H9 (cell line): ENCODE results near the gene ANP32A. TPM values are rescaled to one million over a fixed set of nuclear protein-coding genes. Genes with fewer than 3 reads are reported as not detected.
A peak's percentile ranks its signal among the peaks of the same experiment; 100 is the strongest.

Experiments
- DNase-seq: peaks from one replicate; pipeline ENCODE4 v3.0.0-alpha.2; 2017
- H2AFZ ChIP-seq: one replicate; pipeline ENCODE4 v1.6.1; 2013; ENCODE audit warnings: mild to moderate bottlenecking, low read length, control low read depth, moderate library complexity
- H2AK5ac ChIP-seq: 2 replicates; pipeline ENCODE4 v1.6.1; 2013; ENCODE audit warnings: low read length, control low read depth, mixed read lengths; ENCODE audit not compliant: insufficient read length
- H2BK120ac ChIP-seq: one replicate; pipeline ENCODE4 v1.6.1; 2013; ENCODE audit warnings: low read depth, mild to moderate bottlenecking, low read length, control low read depth, inconsistent platforms; ENCODE audit not compliant: poor library complexity, severe bottlenecking
- H2BK12ac ChIP-seq: 2 replicates; pipeline ENCODE4 v1.6.1; 2013; ENCODE audit warnings: low read length, control low read depth, mixed read lengths, low read depth; ENCODE audit not compliant: insufficient read length
- H2BK15ac ChIP-seq: 2 replicates; pipeline ENCODE4 v1.6.1; 2013; ENCODE audit warnings: low read depth, low read length, control low read depth
- H2BK20ac ChIP-seq: one replicate; pipeline ENCODE4 v1.6.1; 2013; ENCODE audit warnings: low read depth, mild to moderate bottlenecking, low read length, control low read depth, inconsistent platforms; ENCODE audit not compliant: poor library complexity, severe bottlenecking
- H2BK5ac ChIP-seq: 2 replicates; pipeline ENCODE4 v1.6.1; 2013; ENCODE audit warnings: low read length, control low read depth, mixed read lengths; ENCODE audit not compliant: insufficient read length
- H3K14ac ChIP-seq: 2 replicates; pipeline ENCODE4 v1.6.1; 2013; ENCODE audit warnings: low read length, control low read depth; ENCODE audit not compliant: insufficient read depth
- H3K18ac ChIP-seq: 2 replicates; pipeline ENCODE4 v1.6.1; 2013; ENCODE audit warnings: low read depth, mild to moderate bottlenecking, mixed read lengths, low read length, control low read depth; ENCODE audit not compliant: insufficient read length
- H3K23ac ChIP-seq: 2 replicates; pipeline ENCODE4 v1.6.1; 2013; ENCODE audit warnings: low read length, control low read depth, mixed read lengths, low read depth; ENCODE audit not compliant: insufficient read length
- H3K23me2 ChIP-seq: 2 replicates; pipeline ENCODE4 v1.6.1; 2013; ENCODE audit warnings: low read depth, mild to moderate bottlenecking, mixed read lengths, low read length, control low read depth; ENCODE audit not compliant: insufficient read length, poor library complexity, severe bottlenecking
- H3K27ac ChIP-seq: 2 replicates; pipeline ENCODE4 v1.5.1; 2013; ENCODE audit warnings: low read length, control low read depth, mixed read lengths, low read depth; ENCODE audit not compliant: insufficient read length
- H3K27me3 ChIP-seq: 2 replicates; pipeline ENCODE4 v1.6.1; 2013; ENCODE audit warnings: low read length, control low read depth, inconsistent platforms; ENCODE audit not compliant: insufficient read depth
- H3K4ac ChIP-seq: 2 replicates; pipeline ENCODE4 v1.6.1; 2013; ENCODE audit warnings: low read depth, mild to moderate bottlenecking, control low read depth, inconsistent platforms, low read length, moderate library complexity
- H3K4me1 ChIP-seq: 2 replicates; pipeline ENCODE4 v1.6.1; 2013; ENCODE audit warnings: low read length, control low read depth, inconsistent platforms; ENCODE audit not compliant: insufficient read depth
- H3K4me2 ChIP-seq: 2 replicates; pipeline ENCODE4 v1.6.1; 2013; ENCODE audit warnings: low read length, control low read depth, mixed read lengths; ENCODE audit not compliant: insufficient read length, insufficient read depth
- H3K56ac ChIP-seq: 2 replicates; pipeline ENCODE4 v1.6.1; 2013; ENCODE audit warnings: low read depth, mild to moderate bottlenecking, mixed read lengths, low read length, control low read depth; ENCODE audit not compliant: insufficient read length
- H3K79me1 ChIP-seq: 2 replicates; pipeline ENCODE4 v1.6.1; 2013; ENCODE audit warnings: low read depth, mild to moderate bottlenecking, moderate library complexity, low read length, control low read depth, inconsistent platforms; ENCODE audit not compliant: insufficient read depth, poor library complexity, severe bottlenecking
- H3K79me2 ChIP-seq: 2 replicates; pipeline ENCODE4 v1.6.1; 2013; ENCODE audit warnings: low read length, control low read depth, inconsistent platforms; ENCODE audit not compliant: insufficient read depth
- H3K9ac ChIP-seq: 2 replicates; pipeline ENCODE4 v1.6.1; 2013; ENCODE audit warnings: low read length, control low read depth, mixed read lengths; ENCODE audit not compliant: insufficient read length; ENCODE audit errors: extremely low read depth
- H3K9me3 ChIP-seq: one replicate; pipeline ENCODE4 v1.6.1; 2013; ENCODE audit warnings: low read depth, low read length, inconsistent platforms; ENCODE audit not compliant: control insufficient read depth
- H3T11ph ChIP-seq: one replicate; pipeline ENCODE4 v1.6.1; 2013; ENCODE audit warnings: mild to moderate bottlenecking, low read length, control low read depth, inconsistent platforms
- H4K20me1 ChIP-seq: one replicate; pipeline ENCODE4 v1.6.1; 2013; ENCODE audit not compliant: control insufficient read depth, insufficient read length, insufficient read depth
- H4K5ac ChIP-seq: 2 replicates; pipeline ENCODE4 v1.6.1; 2013; ENCODE audit warnings: low read depth, mild to moderate bottlenecking, mixed read lengths, low read length, control low read depth; ENCODE audit not compliant: insufficient read length
- H4K8ac ChIP-seq: replicated peaks from 2 replicates; pipeline ENCODE4 v1.6.1; 2013; ENCODE audit warnings: low read length, control low read depth, mixed read lengths, low read depth; ENCODE audit not compliant: insufficient read length
- H4K91ac ChIP-seq: 2 replicates; pipeline ENCODE4 v1.6.1; 2013; ENCODE audit warnings: low read depth, mild to moderate bottlenecking, moderate library complexity, mixed read lengths, low read length, control low read depth; ENCODE audit not compliant: insufficient read length
- H3K27ac Mint-ChIP-seq, 3 experiments: 2 replicates in 2 of 3; 3 replicates in 1 of 3; pipeline ENCODE4 v1.8.0; 2020 to 2021; ENCODE audit warnings: mixed read lengths in 3 of 3, mild to moderate bottlenecking in 1 of 3, moderate library complexity in 1 of 3
- H3K27me3 Mint-ChIP-seq: 2 replicates; pipeline ENCODE4 v1.8.0; 2021; ENCODE audit warnings: low read depth, mild to moderate bottlenecking, moderate library complexity, mixed read lengths
- H3K36me3 Mint-ChIP-seq, 3 experiments: 2 replicates in 2 of 3; 3 replicates in 1 of 3; pipeline ENCODE4 v1.8.0; 2020 to 2021; ENCODE audit warnings: low read depth in 3 of 3, mixed read lengths in 3 of 3; ENCODE audit not compliant: insufficient read depth in 1 of 3
- H3K4me1 Mint-ChIP-seq, 2 experiments: 2 replicates each; pipeline ENCODE4 v1.8.0; 2020; ENCODE audit warnings: mixed read lengths in 2 of 2
- H3K4me3 Mint-ChIP-seq, 2 experiments: 2 replicates in 1 of 2; 3 replicates in 1 of 2; pipeline ENCODE4 v1.8.0; 2020 to 2021; ENCODE audit warnings: mild to moderate bottlenecking in 2 of 2, mixed read lengths in 2 of 2, moderate library complexity in 1 of 2
- H3K9me3 Mint-ChIP-seq, 2 experiments: 2 replicates in 1 of 2; 3 replicates in 1 of 2; pipeline ENCODE4 v1.8.0; 2020; ENCODE audit warnings: mild to moderate bottlenecking in 2 of 2, mixed read lengths in 2 of 2, moderate library complexity in 1 of 2
- WGBS: extraction: QIAGEN DNeasy Blood & Tissue Kit; methylation state at CpG from one replicate; pipeline ENCODE4 v1.1.7; 2013; ENCODE audit warnings: missing lambda C conversion rate, low lambda C conversion rate, mixed read lengths; ENCODE audit not compliant: insufficient read length; ENCODE audit errors: extremely low coverage; 5-methylcytosine and 5-hydroxymethylcytosine counted together
- total RNA-seq: library from RNA; stranded (reverse); gene quantifications from 2 replicates; pipeline ENCODE4 v1.2.1, GENCODE V29; 2021
- TF ChIP-seq, protein P1 (sequence below): fragments of 200-600 bp; sonication (generic); conservative IDR thresholded peaks from 3 replicates; pipeline ENCODE4 v1.8.0; 2021; ENCODE audit warnings: antibody characterized with exemption, mild to moderate bottlenecking

ANP32A gene
- total RNA-seq, 1 experiment from 2014 or later, result 318 TPM

- Histone ChIP-seq H3K9me3 (no peaks in the 10 kb centered on the region), H2BK5ac (no peak overlapping the region), H2AK5ac (no peak overlapping the region), H3K4ac (no peak overlapping the region), H3K23me2 (peaks cover 11% of the 10 kb centered on the region), H3K4me2 (no peak overlapping the region), H2AFZ (no peak overlapping the region), H2BK20ac (no peak overlapping the region), H4K5ac (no peak overlapping the region), H3K27ac (no peak overlapping the region), H4K20me1 (no peaks in the 10 kb centered on the region), H4K8ac (no peak overlapping the region), H3K14ac (no peak overlapping the region), H3K23ac (no peak overlapping the region), H3K27me3 (peaks cover 35% of the 10 kb centered on the region; the same call in 1 of the 2 replicates), H3K4me1 (no peaks in the 10 kb centered on the region), H3K56ac (no peak overlapping the region), H3T11ph (no peak overlapping the region), H2BK12ac (no peak overlapping the region), H3K79me2 (peaks cover 1% of the 10 kb centered on the region; the same call in 1 of the 2 replicates), H3K18ac (no peak overlapping the region), H4K91ac (no peak overlapping the region), H2BK120ac (no peak overlapping the region), H2BK15ac (no peak overlapping the region), H3K9ac (no peak overlapping the region), H3K79me1 (no peaks in the 10 kb centered on the region)
- no peak for DNase-seq
- peak overlapping the region in 1 of 2 experiments; percentile 15; a peak in 1 of 5 replicates for H3K4me3 Mint-ChIP-seq
- peaks cover 18 to 20% of the 10 kb centered on the region in 2 experiments for H3K4me1 Mint-ChIP-seq
- H3K9me3 Mint-ChIP-seq, result no peaks in the 10 kb centered on the region
- peaks cover 0 to 9% (median 6%) of the 10 kb centered on the region in 3 experiments; a peak in 3 of 7 replicates for H3K36me3 Mint-ChIP-seq
- H3K27me3 Mint-ChIP-seq, result peaks cover 59% of the 10 kb centered on the region
- TF ChIP-seq, protein P1, sequence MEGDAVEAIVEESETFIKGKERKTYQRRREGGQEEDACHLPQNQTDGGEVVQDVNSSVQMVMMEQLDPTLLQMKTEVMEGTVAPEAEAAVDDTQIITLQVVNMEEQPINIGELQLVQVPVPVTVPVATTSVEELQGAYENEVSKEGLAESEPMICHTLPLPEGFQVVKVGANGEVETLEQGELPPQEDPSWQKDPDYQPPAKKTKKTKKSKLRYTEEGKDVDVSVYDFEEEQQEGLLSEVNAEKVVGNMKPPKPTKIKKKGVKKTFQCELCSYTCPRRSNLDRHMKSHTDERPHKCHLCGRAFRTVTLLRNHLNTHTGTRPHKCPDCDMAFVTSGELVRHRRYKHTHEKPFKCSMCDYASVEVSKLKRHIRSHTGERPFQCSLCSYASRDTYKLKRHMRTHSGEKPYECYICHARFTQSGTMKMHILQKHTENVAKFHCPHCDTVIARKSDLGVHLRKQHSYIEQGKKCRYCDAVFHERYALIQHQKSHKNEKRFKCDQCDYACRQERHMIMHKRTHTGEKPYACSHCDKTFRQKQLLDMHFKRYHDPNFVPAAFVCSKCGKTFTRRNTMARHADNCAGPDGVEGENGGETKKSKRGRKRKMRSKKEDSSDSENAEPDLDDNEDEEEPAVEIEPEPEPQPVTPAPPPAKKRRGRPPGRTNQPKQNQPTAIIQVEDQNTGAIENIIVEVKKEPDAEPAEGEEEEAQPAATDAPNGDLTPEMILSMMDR, result no peak
- WGBS, result no CpG with 5 or more reads among the region's 3 CpGs
- no peak overlapping the region for H3K27ac Mint-ChIP-seq
These were observed 2.1 kb upstream of the ANP32A start for GRCh38 chr15:68822818-68823217.
